Stromal cell of bone marrow (primary cell): ENCODE data around the gene CFAP141.
"Not testable (repeated sequence)": the region's sequence is repeated elsewhere in the genome, so short reads cannot be mapped to it uniquely, and the experiment has no call there.

Source experiments
- DNase-seq: peaks from one replicate; pipeline ENCODE4 v3.0.0-alpha.2; 2012; ENCODE audit warnings: low read depth

CFAP141 gene

DNA sequence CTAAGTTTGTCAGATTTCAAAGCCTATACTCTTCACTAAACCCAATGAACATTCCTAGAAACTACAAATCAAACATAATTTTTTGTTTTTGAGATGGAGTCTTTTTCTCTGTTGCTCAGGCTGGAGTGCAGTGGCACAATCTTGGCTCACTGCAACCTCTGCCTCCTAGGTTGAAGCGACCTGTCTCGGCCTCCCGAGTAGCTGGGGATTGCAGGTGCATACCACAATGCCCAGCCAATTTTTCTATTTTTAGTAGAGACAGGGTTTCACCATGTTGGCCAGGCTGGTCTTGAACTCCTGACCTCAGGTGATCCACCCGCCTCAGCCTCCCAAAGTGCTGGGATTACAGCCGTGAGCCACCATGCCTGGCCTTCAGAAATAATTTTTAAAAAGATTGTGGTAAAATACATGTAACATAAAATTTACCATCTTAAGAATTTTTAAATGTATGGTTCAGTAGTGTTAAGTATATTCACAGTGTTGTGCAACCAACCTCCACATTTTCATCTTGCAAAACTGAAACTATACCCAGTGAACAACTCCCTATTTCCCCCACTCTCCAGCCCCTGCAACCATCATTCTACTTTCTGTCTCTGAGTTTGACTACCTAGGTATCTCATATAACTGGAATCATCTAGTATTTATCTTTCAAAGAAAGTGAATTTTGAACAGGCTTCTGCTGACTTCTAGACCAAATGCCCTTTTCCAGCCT is 2.7 kb upstream of the CFAP141 start:
- no peak for DNase-seq

GRCh38 chr1:154207262-154207661 is 1.1 kb upstream of the CFAP141 start:
- DNase-seq = no peak

GRCh38 chr1:154205778-154206177 is 355 bp downstream of the CFAP141 start:
- DNase-seq = not testable (repeated sequence)

DNA sequence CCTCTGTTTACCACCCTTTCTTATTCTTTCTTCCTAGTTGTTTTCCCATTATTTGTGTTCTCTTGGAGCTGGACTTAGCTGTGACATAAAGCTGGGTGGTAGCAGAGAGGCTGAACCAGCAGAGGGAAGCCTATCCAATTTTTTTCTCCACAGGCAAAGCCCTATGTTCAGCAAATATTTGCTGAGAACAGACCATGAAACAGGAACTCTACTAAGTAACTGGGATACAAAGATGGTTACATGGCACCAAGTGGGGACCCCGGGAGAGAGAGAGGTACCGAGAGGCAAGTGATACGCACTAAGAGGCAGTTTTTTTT is 6.6 kb downstream of the CFAP141 start:
- DNase-seq = no peak

- DNase-seq = no peak
These were observed 7.2 kb downstream of the CFAP141 start for GRCh38 chr1:154198756-154199562.

DNA sequence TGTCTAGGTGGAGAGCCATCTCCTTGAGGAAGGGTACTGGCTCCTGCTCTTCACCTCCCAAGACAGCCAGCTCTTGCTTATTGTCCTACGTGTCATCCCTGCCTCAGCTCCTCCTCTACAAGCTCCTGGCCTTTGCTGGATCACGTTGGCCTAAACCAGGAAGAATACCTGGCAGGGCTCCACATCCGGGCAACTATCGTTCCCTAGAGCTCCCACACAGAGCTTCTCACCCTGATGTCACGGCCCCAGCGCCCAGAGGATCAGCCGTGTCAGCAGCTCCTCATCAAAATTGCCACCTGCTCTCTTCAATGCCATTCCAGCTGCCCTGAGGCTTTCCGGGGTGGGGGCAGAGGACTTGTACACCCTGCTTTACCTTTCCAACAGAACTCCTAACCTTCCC is 12.3 kb downstream of the CFAP141 start:
- DNase-seq = no peak

- no peak for DNase-seq
These were observed 13.7 kb downstream of the CFAP141 start for GRCh38 chr1:154192476-154192875.

GRCh38 chr1:154191990-154192461 is 14.1 kb downstream of the CFAP141 start, which contains the start of gene TPM3:
TSS of gene TPM3 (minus strand) at chr1:154192100. CDS start at chr1:154192018, 82 bp downstream.
- no peak for DNase-seq

GRCh38 chr1:154190550-154190949 is 15.6 kb downstream of the CFAP141 start:
- no peak for DNase-seq

GRCh38 chr1:154186852-154187501 is 19.2 kb downstream of the CFAP141 start:
- no peak for DNase-seq

DNA sequence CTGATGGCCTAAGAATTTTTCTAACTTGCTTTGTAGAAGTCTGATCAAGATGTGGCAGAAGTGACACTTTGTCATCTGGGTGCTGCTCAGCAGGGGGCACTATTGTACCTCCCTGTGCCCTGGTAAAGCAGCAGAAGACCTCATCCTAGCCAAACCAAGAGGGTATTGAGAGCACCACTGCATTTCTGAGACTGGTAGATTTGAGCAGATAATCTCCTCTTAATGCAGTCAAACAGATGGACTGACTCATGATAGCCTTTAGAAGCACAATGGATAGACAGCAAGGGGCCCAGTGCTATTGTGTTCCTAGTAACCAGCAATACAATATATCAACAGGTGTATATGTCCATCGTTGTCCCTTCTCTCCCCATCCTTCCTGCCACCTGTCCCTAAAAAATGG is 20.0 kb downstream of the CFAP141 start:
- DNase-seq = no peak

DNA sequence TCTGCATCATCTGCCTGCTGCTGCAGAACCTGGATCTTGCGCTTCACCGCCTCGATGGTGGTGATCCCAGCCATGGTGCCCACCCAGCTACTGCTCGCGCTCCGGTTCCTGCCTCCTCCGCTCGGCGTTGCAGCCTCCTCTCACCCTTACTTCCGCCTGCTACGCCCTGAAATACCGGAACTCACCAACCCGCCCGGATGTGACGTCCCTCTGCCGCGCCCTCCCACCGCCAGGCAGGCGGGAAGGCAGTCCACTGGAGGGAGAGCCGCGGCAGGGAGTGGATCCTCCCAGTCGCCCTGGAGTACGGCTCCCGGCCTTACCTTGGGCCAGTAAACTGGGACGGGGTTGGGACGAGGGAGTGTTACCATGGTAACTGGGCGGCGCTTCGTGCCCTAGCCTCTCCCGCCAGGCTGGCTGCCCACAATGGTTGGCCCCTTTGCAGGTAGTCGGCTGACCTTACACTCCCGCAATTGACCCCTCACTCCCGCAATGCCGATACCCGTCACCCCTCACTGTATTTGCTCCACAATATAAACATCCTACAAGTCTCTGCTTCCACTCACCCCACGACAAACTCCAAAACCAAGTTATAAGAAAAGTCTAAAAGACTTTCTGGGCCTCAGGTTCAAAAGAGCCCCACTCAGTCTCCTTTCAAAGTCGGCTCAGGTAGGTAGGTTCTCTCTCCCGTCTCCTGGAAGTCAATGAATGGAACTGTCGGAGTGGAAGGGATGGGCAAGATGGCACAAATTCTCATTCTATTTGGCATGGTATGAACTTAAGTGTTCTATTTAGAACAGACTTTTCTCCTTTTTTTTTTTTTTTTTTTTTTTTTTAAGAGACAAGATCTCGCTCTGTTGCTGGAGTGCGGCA is 22.9 kb downstream of the CFAP141 start:
- DNase-seq = peak; percentile 88

- DNase-seq = no peak
These were observed 23.6 kb downstream of the CFAP141 start for GRCh38 chr1:154182344-154183045.

- DNase-seq = no peak
These were observed 24.2 kb downstream of the CFAP141 start for GRCh38 chr1:154181944-154182343.

DNA sequence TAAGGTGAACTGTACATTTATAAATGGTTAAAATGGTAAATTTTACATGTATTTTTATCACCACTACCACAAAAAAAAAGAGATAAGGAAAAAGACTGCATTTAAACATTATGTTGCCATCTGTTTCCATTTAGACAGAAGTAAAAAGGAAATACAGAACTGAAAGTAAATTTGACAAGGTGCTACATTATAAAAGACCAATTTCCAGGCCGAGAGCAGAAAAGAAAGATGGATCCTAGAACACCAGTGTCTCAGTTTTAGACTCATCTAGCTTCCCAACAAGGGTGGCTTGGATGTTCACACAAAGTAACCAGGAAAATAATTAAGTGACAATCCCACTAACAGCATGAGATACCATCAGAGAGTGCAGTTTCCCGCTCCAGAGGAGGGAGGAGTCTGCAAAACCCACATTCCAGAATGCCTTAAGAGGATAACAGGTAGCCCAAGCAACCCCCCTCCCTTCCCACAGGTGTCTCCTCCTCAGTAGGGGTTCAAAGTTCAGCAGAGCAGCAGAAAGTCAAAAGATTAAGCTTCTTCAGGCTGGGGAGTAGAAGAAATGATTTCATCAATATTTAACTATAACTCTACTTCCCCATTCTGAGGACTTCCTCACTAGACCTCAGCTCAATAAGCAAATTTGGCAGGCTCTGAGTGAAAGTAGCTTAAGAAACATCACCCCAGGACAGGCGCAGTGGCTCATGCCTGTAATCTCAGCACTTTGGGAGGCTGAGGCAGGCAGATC is 26.0 kb downstream of the CFAP141 start:
- no peak for DNase-seq

DNA sequence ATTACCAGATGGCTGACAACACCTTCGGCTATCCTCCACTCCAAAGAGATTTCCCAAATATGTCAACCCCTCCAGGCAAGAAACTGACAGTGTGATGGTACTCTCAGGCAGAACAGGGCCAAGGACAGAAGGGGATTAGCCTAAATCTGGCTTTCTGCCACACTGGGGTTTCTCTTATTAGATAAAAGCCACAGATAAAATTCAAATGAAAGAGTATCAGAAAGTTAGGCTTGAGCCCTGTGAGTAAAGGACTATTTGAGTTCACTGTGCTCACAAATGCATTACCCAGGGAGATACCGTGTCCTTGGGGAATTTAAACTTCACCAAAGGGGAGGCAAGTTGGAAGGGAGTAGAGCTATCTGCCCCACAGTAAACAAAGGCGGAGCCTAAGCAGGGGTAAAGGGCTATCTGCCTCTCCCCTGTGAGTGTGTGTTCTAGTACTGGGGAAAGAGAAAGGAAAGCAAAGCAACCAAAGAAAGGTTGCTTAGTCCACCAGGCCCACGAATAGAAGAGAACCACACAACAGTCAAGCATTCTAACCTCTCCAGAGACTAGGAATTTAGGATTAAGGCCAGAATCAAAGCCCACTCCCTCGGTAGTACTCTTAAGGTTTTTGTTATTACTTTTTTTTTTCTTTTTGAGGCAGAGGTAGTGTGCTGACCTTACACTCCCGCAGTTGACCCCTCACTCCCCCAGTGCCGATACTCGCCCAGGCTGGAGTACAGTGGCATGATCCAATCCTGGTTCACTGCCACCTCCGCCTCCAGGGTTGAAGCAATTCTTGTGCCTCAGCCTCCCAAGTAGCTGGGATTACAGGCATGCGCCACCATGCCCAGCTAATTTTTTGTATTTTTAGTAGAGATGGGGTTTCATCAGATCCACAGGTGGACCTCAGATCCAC is 27.0 kb downstream of the CFAP141 start:
- no peak for DNase-seq

DNA sequence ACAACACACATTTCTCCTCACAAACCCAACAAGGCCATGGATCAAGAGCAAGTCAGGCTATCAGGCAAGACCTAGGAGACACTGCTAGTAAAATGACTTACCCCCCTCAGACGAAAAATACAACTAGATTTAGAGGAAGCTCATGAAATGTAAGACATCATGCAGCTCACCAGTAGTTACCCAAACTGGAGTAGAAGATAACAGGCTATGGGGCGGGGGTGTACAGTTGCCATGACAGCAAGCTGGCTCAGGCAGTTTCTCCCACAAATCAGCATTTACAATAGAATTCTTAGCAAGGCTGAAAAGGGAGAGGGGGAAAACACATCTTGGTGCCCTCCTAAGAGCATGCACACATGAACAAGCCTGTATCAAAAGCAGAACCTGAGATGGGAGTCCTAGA is 28.1 kb downstream of the CFAP141 start:
- DNase-seq = no peak

DNA sequence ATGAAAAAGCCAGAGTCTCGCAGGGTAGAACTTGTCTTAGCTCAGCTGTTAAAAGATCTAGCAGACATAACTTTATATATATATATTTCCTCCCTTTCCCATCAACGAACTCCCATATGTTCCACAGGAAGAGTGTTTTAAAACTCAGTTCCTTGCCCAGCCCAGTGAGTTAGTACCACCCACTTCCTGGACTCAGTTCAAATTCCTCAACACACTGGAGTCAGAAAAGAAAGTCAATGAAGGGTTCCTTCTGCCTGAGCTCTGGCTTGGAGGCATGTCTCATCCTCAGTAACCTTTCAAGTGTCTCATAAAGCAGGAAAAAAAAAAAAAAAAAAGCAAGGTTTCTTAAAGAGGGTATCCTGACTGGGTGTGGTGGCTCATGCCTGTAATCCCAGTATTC is 29.8 kb downstream of the CFAP141 start:
- DNase-seq = no peak

GRCh38 chr1:154174654-154175053 is 31.5 kb downstream of the CFAP141 start:
- DNase-seq = no peak

- no peak for DNase-seq
These were observed 34.3 kb downstream of the CFAP141 start for GRCh38 chr1:154171880-154172279.
